Stimulated activated naive CD8-positive, alpha-beta T cell treated with anti-CD3 and anti-CD28 coated beads, Interleukin-15, Interleukin-2, amounts not matched to agents 100 ng/mL and 50 ng/mL, for 24 hours (primary cell): ENCODE measurements around the gene RASGRP1.
"Not testable (repeated sequence)": the region's sequence is repeated elsewhere in the genome, so short reads cannot be mapped to it uniquely, and the experiment has no call there.

Experiments used
- H3K27ac Mint-ChIP-seq: one replicate; pipeline ENCODE4 v1.8.0; 2021; ENCODE audit warnings: mild to moderate bottlenecking, mixed read lengths
- H3K27me3 Mint-ChIP-seq: one replicate; pipeline ENCODE4 v1.8.0; 2021; ENCODE audit warnings: mixed read lengths
- H3K36me3 Mint-ChIP-seq: one replicate; pipeline ENCODE4 v1.8.0; 2021; ENCODE audit warnings: low read depth, mixed read lengths
- H3K4me1 Mint-ChIP-seq: one replicate; pipeline ENCODE4 v1.8.0; 2021; ENCODE audit warnings: low read depth, mixed read lengths
- H3K4me3 Mint-ChIP-seq: one replicate; pipeline ENCODE4 v1.8.0; 2021; ENCODE audit warnings: mild to moderate bottlenecking, mixed read lengths
- H3K9me3 Mint-ChIP-seq: one replicate; pipeline ENCODE4 v1.8.0; 2021; ENCODE audit warnings: mixed read lengths

The RASGRP1 gene

GRCh38 chr15:38589502-38589901 is 24.9 kb upstream of the RASGRP1 start:
- Mint-ChIP-seq H3K27me3 (no peaks in the 10 kb centered on the region), H3K4me1 (peaks cover 35% of the 10 kb centered on the region), H3K9me3 (peaks cover 5% of the 10 kb centered on the region), H3K36me3 (no peaks in the 10 kb centered on the region), H3K27ac (peak overlapping the region; percentile 76), H3K4me3 (no peak overlapping the region)

DNA sequence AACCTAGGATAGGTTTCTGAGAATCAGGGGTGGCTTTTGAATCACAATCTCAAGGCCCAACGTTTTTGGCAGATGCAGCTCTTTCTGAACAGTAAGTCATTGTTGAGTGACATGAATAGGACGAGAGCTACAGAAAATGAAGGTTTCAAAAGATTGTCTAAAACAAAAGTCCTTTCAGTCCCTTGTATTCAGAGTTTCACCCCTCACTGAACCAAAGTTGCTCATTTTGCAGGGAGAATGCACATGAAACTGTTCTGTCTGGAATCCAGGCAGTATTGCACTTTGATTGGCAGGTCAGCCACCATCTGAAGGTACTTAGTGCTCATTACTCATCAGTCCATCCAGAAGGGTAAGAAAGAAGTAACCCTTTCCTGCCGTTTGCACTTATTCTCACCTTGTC is 24.1 kb upstream of the RASGRP1 start:
- no peak overlapping the region for H3K27ac Mint-ChIP-seq
- H3K27me3 Mint-ChIP-seq: no peaks in the 10 kb centered on the region
- peaks cover 35% of the 10 kb centered on the region for H3K4me1 Mint-ChIP-seq
- H3K36me3 Mint-ChIP-seq: no peaks in the 10 kb centered on the region
- H3K4me3 Mint-ChIP-seq: no peak overlapping the region
- H3K9me3 Mint-ChIP-seq: peaks cover 9% of the 10 kb centered on the region

GRCh38 chr15:38587214-38587613 is 22.6 kb upstream of the RASGRP1 start:
- Mint-ChIP-seq H3K27ac (peak overlapping the region; percentile 73), H3K27me3 (no peaks in the 10 kb centered on the region), H3K36me3 (no peaks in the 10 kb centered on the region), H3K4me1 (peaks cover 35% of the 10 kb centered on the region), H3K4me3 (no peak overlapping the region), H3K9me3 (peaks cover 12% of the 10 kb centered on the region)

- not testable (repeated sequence) for H3K27ac Mint-ChIP-seq, H3K4me3 Mint-ChIP-seq, H3K27me3 Mint-ChIP-seq, H3K36me3 Mint-ChIP-seq
- Mint-ChIP-seq H3K9me3 (peaks cover 12% of the 10 kb centered on the region), H3K4me1 (peaks cover 35% of the 10 kb centered on the region)
These were observed 21.4 kb upstream of the RASGRP1 start for GRCh38 chr15:38586005-38586404.

DNA sequence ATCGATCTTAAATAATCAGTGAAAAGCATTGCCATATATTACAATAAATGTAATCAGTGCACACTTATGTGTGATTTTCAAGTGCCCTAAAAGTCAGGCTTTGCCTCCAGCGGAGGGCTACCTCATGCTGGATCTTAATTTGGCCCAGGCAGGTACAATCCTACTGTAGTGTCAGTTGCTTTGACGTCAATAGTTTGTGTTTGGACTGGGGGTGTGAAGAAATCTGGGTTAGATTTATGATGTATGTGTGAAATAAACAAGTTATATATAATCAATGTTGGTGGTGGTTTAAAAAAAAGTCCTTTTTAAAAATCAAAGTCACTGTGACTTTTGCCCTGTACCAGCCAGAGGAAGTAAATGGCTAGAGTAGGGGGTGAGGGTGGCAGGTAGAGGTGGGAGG is 14.0 kb upstream of the RASGRP1 start:
- Mint-ChIP-seq H3K27me3 (no peaks in the 10 kb centered on the region), H3K36me3 (no peaks in the 10 kb centered on the region), H3K4me1 (peaks cover 35% of the 10 kb centered on the region), H3K9me3 (peaks cover 3% of the 10 kb centered on the region), H3K27ac (no peak overlapping the region), H3K4me3 (no peak overlapping the region)

DNA sequence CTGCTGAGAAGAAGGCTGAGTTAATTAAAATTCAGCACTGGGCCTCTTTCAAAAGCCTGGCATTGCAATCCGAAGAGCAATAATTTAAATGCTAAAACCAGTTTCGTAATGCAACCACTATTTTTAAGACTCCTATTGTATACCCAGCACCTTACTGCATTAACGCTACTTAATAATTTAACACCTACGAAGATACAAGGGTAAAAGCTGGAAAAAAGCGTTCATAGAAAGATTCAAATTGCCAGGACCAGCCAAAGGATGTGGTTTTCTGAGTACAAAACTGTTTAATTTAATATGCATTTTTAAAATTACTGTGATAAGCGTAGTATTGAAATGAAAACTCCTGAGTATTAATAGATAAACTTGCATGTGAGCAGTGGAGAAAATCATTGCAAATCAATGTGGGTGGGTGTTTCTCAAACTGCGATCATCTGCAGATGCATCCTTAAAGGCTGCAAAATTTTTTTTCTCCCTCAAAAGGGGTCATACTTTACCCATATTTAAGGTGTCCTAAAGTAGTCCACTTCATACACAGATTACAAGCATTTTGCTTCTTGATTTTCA is 12.9 kb upstream of the RASGRP1 start:
- Mint-ChIP-seq H3K27me3 (no peaks in the 10 kb centered on the region), H3K36me3 (no peaks in the 10 kb centered on the region), H3K4me1 (peaks cover 35% of the 10 kb centered on the region), H3K9me3 (no peaks in the 10 kb centered on the region), H3K4me3 (no peak overlapping the region), H3K27ac (no peak overlapping the region)

DNA sequence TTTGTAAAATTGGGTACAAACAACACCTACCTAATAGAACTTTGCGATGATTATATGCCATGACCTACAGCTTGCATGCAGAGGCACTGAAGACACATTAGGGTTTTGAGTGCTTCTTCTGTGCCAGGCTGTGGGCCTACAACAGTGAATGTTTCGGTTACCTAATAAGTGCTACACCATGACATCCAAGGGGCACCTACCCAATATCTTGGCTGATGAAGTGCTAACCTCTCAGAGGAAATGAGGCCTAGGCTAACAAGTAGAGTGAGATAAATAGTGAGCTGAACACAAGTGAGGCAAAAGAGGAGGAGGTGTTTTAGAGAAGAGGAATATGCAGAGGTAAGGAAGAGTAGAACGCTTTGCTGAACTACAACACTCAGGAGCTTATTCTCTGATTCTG is 12.2 kb upstream of the RASGRP1 start:
- Mint-ChIP-seq H3K36me3 (no peaks in the 10 kb centered on the region), H3K27ac (peak overlapping the region; percentile 86), H3K9me3 (peaks cover 4% of the 10 kb centered on the region), H3K27me3 (no peaks in the 10 kb centered on the region), H3K4me3 (peak overlapping the region; percentile 18), H3K4me1 (peaks cover 35% of the 10 kb centered on the region)

GRCh38 chr15:38576261-38576660 is 11.6 kb upstream of the RASGRP1 start:
- Mint-ChIP-seq H3K36me3 (no peaks in the 10 kb centered on the region), H3K4me3 (no peak overlapping the region), H3K27me3 (no peaks in the 10 kb centered on the region), H3K27ac (peak overlapping the region; percentile 86), H3K4me1 (peaks cover 35% of the 10 kb centered on the region), H3K9me3 (peaks cover 4% of the 10 kb centered on the region)

GRCh38 chr15:38565287-38565670 is 665 bp upstream of the RASGRP1 start:
- Mint-ChIP-seq H3K9me3 (no peaks in the 10 kb centered on the region), H3K4me1 (peaks cover 55% of the 10 kb centered on the region)

DNA sequence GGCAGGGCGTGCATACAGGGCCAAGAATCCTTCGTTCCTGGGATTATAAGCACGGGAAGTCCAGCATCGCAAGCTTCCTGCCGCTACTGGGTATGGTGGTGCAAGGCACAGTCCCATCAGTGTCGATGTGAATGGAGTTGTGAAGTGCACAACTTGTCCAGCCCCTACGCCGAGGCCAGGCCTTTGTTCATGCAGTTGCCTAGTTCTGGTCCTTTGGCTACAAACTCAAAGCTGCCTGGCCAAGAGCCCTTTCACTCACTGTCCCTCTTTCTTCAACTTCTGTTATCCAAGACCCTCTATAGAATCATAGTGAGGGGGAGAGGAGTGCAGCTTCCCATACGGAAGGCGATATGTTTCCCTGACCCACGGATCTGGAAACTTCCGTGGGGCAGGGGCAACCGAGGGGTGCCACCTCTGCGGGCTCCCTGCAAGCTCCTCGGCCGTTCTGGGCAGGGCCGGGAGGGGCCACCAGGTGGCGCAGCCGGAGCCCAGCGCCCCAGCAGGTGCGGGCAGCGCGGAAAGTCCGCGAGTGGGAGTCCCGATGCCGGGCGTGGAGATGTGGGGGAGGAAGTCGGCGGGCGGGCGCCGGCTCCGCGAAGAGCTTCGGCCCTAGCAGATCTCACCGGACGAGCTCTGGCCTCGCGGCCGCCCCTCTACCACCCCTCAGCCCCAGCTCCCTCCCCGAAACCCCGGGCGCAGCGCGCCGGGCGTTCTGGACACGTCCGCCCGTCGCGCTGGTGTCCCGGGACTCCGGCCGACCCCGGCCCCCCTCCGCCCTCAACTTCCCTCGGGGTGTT is 693 bp downstream of the RASGRP1 start:
- H3K4me1 Mint-ChIP-seq: peaks cover 68% of the 10 kb centered on the region

More at GRCh38 chr15:38565287-38565670, 665 bp upstream of the RASGRP1 start:
- peak overlapping the region; percentile 72 for H3K27ac Mint-ChIP-seq
- H3K36me3 Mint-ChIP-seq: peaks cover 21% of the 10 kb centered on the region
- peak overlapping the region; percentile 95 for H3K4me3 Mint-ChIP-seq
- no peaks in the 10 kb centered on the region for H3K27me3 Mint-ChIP-seq

GRCh38 chr15:38562278-38562677 is 2.3 kb downstream of the RASGRP1 start:
- peaks cover 85% of the 10 kb centered on the region for H3K4me1 Mint-ChIP-seq
- H3K27ac Mint-ChIP-seq: peak overlapping the region; percentile 92
- H3K27me3 Mint-ChIP-seq: no peaks in the 10 kb centered on the region
- H3K36me3 Mint-ChIP-seq: peaks cover 51% of the 10 kb centered on the region
- H3K9me3 Mint-ChIP-seq: no peaks in the 10 kb centered on the region
- H3K4me3 Mint-ChIP-seq: peak overlapping the region; percentile 95

More for the DNA sequence above, 693 bp downstream of the RASGRP1 start:
- H3K9me3 Mint-ChIP-seq: no peaks in the 10 kb centered on the region
- H3K4me3 Mint-ChIP-seq: peak overlapping the region; percentile 95
- H3K27me3 Mint-ChIP-seq: no peaks in the 10 kb centered on the region
- peaks cover 35% of the 10 kb centered on the region for H3K36me3 Mint-ChIP-seq
- H3K27ac Mint-ChIP-seq: peak overlapping the region; percentile 92

DNA sequence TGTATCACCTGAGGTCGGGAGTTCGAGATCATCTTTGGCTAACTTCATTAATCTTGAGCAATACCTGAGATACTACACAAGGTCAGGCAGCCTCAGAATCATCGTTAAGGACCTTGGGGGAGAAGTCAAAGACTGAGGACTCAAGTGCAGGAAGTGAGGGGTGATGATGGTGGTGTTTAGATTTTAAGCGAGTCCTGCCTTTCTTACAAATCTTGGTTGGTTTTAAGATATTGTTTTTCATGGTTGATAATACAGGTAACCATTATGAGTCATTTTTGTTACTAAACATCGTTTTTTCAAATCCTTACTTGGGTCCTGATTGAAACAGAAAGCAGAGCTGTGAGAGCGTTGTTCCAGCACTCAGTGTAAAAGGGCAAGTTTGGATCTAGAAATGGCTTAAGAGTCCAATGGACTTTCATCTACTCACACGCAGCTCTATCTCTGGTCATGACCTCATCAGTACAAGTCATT is 4.1 kb downstream of the RASGRP1 start:
- Mint-ChIP-seq H3K4me1 (peaks cover 91% of the 10 kb centered on the region), H3K36me3 (peaks cover 67% of the 10 kb centered on the region), H3K27me3 (no peaks in the 10 kb centered on the region), H3K4me3 (peak overlapping the region; percentile 95), H3K27ac (peak overlapping the region; percentile 92), H3K9me3 (no peaks in the 10 kb centered on the region)

DNA sequence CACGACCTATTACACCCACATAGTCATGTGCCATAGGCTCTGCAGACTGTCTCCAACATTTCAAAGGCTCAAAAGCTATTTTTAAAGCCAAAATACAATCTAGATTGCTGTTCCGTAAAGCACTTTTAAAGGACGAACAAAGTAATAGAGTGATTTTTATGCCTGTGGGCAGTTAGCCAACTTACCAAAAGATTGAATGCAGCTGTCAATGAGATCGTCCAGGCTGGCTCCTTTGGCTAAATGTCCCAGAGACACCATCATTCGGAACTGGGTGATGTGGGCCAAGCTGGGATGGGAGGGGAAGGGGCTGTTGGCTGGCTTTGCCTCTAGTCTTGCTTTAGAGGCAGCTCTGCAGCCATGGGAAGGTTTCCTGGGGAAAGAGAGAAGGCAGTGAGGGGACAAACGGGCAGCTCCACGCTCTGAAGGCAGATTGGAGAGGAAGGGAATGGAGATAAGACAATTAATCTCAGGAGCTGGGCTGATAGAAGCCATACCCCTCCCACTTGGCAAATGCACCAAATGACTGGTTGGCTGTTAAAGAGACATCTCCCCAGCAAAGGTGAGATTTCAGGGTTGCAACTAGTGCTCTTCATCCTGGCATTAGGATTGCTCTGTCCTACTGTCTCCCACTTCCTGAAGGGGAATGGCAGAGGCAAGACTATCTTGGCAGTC is 4.8 kb downstream of the RASGRP1 start:
- peak overlapping the region; percentile 92 for H3K27ac Mint-ChIP-seq
- H3K36me3 Mint-ChIP-seq: peaks cover 74% of the 10 kb centered on the region
- H3K4me3 Mint-ChIP-seq: peak overlapping the region; percentile 95

DNA sequence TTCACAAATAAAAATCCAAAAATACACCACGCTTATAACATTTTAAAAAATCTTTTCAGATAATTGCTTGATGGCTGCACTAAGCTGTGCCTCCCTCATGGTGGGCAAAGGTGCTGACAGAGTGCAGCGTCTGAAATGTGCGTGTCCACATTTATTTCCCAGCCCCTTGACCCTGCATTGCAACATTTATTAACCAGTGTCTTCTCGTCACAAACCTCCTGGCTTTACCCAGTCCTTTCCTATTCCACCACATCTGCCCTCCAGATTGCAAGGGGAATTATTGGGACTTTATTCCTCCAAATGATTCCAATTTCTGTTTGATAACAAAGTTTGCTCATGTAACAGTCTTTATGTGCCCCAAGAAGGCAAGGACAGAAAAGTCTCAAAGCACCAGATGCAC is 5.5 kb downstream of the RASGRP1 start:
- Mint-ChIP-seq H3K27me3 (no peaks in the 10 kb centered on the region), H3K27ac (peak overlapping the region; percentile 92), H3K36me3 (peaks cover 75% of the 10 kb centered on the region), H3K9me3 (no peaks in the 10 kb centered on the region), H3K4me3 (peak overlapping the region; percentile 95), H3K4me1 (peaks cover 98% of the 10 kb centered on the region)

More for the DNA sequence above, 4.8 kb downstream of the RASGRP1 start:
- Mint-ChIP-seq H3K4me1 (peaks cover 92% of the 10 kb centered on the region), H3K9me3 (no peaks in the 10 kb centered on the region), H3K27me3 (no peaks in the 10 kb centered on the region)
